Skeletal muscle tissue (tissue), 4 donors: Measurements from ENCODE around the gene TM2D1. TPM values are rescaled to one million over a fixed set of nuclear protein-coding genes. Genes with fewer than 3 reads are reported as not detected.
"Not testable (repeated sequence)": the region's sequence is repeated elsewhere in the genome, so short reads cannot be mapped to it uniquely, and the experiment has no call there.

ENCODE experiments used
- H3K27ac ChIP-seq: one replicate; pipeline ENCODE4 v1.7.0; 2013; ENCODE audit warnings: mild to moderate bottlenecking, low read depth, low read length, inconsistent platforms
- H3K27me3 ChIP-seq, 3 donors: one replicate each; pipeline ENCODE4 v1.7.0; 2013; ENCODE audit warnings: low read length in 3 of 3; ENCODE audit not compliant: control insufficient read depth in 3 of 3, insufficient read depth in 3 of 3
- H3K36me3 ChIP-seq, 3 donors: one replicate each; pipeline ENCODE4 v1.7.0; 2013; ENCODE audit warnings: low read length in 3 of 3; ENCODE audit not compliant: control insufficient read depth in 3 of 3, insufficient read depth in 3 of 3
- H3K4me1 ChIP-seq, 3 donors: one replicate each; pipeline ENCODE4 v1.7.0; 2013; ENCODE audit warnings: low read length in 3 of 3, mild to moderate bottlenecking in 3 of 3; ENCODE audit not compliant: control insufficient read depth in 3 of 3, insufficient read depth in 3 of 3
- H3K4me3 ChIP-seq, 3 donors: one replicate each; pipeline ENCODE4 v1.7.0; 2013; ENCODE audit warnings: low read length in 3 of 3
- H3K9ac ChIP-seq, 3 donors: one replicate each; pipeline ENCODE4 v1.7.0; 2013; ENCODE audit warnings: low read length in 3 of 3, mild to moderate bottlenecking in 3 of 3, moderate library complexity in 2 of 3, low read depth in 1 of 3
- H3K9me3 ChIP-seq, 3 donors: one replicate each; pipeline ENCODE4 v1.7.0; 2013; ENCODE audit warnings: low read length in 3 of 3; ENCODE audit not compliant: control insufficient read depth in 3 of 3
- total RNA-seq: library from RNA; depleted of rRNA; stranded (reverse); fragments of >200 nt; gene quantifications from one replicate; pipeline ENCODE4 v1.2.3, GENCODE V29; 2014
- donor health status: Osteomylitis.

Gene TM2D1
- total RNA-seq, 1 donor from 2014 or later = 56.9 TPM

GRCh38 chr1:61682891-61683290, 42.0 kb downstream of the TM2D1 start:
- H3K36me3 ChIP-seq = peaks cover 4 to 13% (median 10%) of the 10 kb centered on the region in 3 donors

GRCh38 chr1:61680500-61680899, 44.4 kb downstream of the TM2D1 start:
- no peak overlapping the region for H3K9ac ChIP-seq
- no peak overlapping the region for H3K4me3 ChIP-seq
- H3K4me1 ChIP-seq = no peaks in the 10 kb centered on the region
- no peak overlapping the region for H3K27ac ChIP-seq
- H3K36me3 ChIP-seq = peaks cover 4 to 10% (median 9%) of the 10 kb centered on the region in 3 donors
- no peaks in the 10 kb centered on the region for H3K27me3 ChIP-seq
- no peaks in the 10 kb centered on the region for H3K9me3 ChIP-seq

More at GRCh38 chr1:61682891-61683290, 42.0 kb downstream of the TM2D1 start:
- Histone ChIP-seq H3K9me3 (no peaks in the 10 kb centered on the region), H3K9ac (no peak overlapping the region), H3K4me1 (no peaks in the 10 kb centered on the region), H3K4me3 (no peak overlapping the region), H3K27me3 (no peaks in the 10 kb centered on the region), H3K27ac (no peak overlapping the region)

GRCh38 chr1:61676881-61677280, 48.1 kb downstream of the TM2D1 start:
- H3K9ac ChIP-seq, H3K4me1 ChIP-seq, H3K27ac ChIP-seq, H3K27me3 ChIP-seq, H3K36me3 ChIP-seq, H3K9me3 ChIP-seq, H3K4me3 ChIP-seq: not testable (repeated sequence)

- Histone ChIP-seq H3K9ac (no peak overlapping the region), H3K4me1 (no peaks in the 10 kb centered on the region), H3K27ac (no peak overlapping the region), H3K9me3 (no peaks in the 10 kb centered on the region), H3K36me3 (no peaks in the 10 kb centered on the region), H3K27me3 (no peaks in the 10 kb centered on the region), H3K4me3 (no peak overlapping the region)
Measured at GRCh38 chr1:61674221-61674620, 50.7 kb downstream of the TM2D1 start.

GRCh38 chr1:61672376-61672775, 52.6 kb downstream of the TM2D1 start:
- no peak overlapping the region for H3K9ac ChIP-seq
- H3K36me3 ChIP-seq = no peaks in the 10 kb centered on the region
- H3K9me3 ChIP-seq = no peaks in the 10 kb centered on the region
- no peaks in the 10 kb centered on the region for H3K27me3 ChIP-seq
- no peak overlapping the region for H3K4me3 ChIP-seq
- H3K4me1 ChIP-seq = no peaks in the 10 kb centered on the region
- H3K27ac ChIP-seq = no peak overlapping the region

GRCh38 chr1:61670445-61670844, 54.5 kb downstream of the TM2D1 start:
- no peaks in the 10 kb centered on the region for H3K27me3 ChIP-seq
- no peaks in the 10 kb centered on the region for H3K9me3 ChIP-seq
- H3K27ac ChIP-seq = no peak overlapping the region
- no peaks in the 10 kb centered on the region for H3K36me3 ChIP-seq
- no peaks in the 10 kb centered on the region for H3K4me1 ChIP-seq
- no peak overlapping the region for H3K4me3 ChIP-seq
- H3K9ac ChIP-seq = no peak overlapping the region

GRCh38 chr1:61670016-61670415, 54.9 kb downstream of the TM2D1 start:
- no peak overlapping the region for H3K9ac ChIP-seq
- no peaks in the 10 kb centered on the region for H3K9me3 ChIP-seq
- no peak overlapping the region for H3K4me3 ChIP-seq
- no peaks in the 10 kb centered on the region for H3K36me3 ChIP-seq
- H3K27me3 ChIP-seq = no peaks in the 10 kb centered on the region
- no peak overlapping the region for H3K27ac ChIP-seq
- no peaks in the 10 kb centered on the region for H3K4me1 ChIP-seq

GRCh38 chr1:61659061-61659460, 65.9 kb downstream of the TM2D1 start:
- Histone ChIP-seq H3K9ac (no peak overlapping the region), H3K4me1 (no peaks in the 10 kb centered on the region), H3K27ac (no peak overlapping the region), H3K27me3 (no peaks in the 10 kb centered on the region), H3K9me3 (peaks cover 0 to 2% (median 0%) of the 10 kb centered on the region in 3 donors), H3K4me3 (no peak overlapping the region), H3K36me3 (no peaks in the 10 kb centered on the region)

GRCh38 chr1:61655453-61655852, 69.5 kb downstream of the TM2D1 start:
- Histone ChIP-seq H3K27ac (no peak overlapping the region), H3K4me3 (no peak overlapping the region), H3K9ac (no peak overlapping the region), H3K4me1 (no peaks in the 10 kb centered on the region), H3K9me3 (peaks cover 0 to 2% (median 0%) of the 10 kb centered on the region in 3 donors), H3K27me3 (no peaks in the 10 kb centered on the region), H3K36me3 (no peaks in the 10 kb centered on the region)

GRCh38 chr1:61654067-61654466, 70.9 kb downstream of the TM2D1 start:
- no peak overlapping the region for H3K27ac ChIP-seq
- H3K36me3 ChIP-seq = no peaks in the 10 kb centered on the region
- H3K4me3 ChIP-seq = no peak overlapping the region
- peaks cover 0 to 2% (median 0%) of the 10 kb centered on the region in 3 donors for H3K9me3 ChIP-seq
- H3K4me1 ChIP-seq = no peaks in the 10 kb centered on the region
- no peaks in the 10 kb centered on the region for H3K27me3 ChIP-seq
- no peak overlapping the region for H3K9ac ChIP-seq
